GM15510 (cell line): Measurements from ENCODE around the gene CYB5B.

ENCODE experiments used
- POLR2A ChIP-seq: IDR thresholded peaks from 3 replicates; pipeline ENCODE4 v1.6.1; 2011; ENCODE audit warnings: borderline replicate concordance; ENCODE audit not compliant: insufficient read length; ENCODE audit errors: extremely low read depth

Gene CYB5B

GRCh38 chr16:69424053-69424934 is at the start of gene CYB5B:
Gene CYB5B, plus strand, starts transcription at chr16:69424619. Its CDS starts 65 bp downstream, at chr16:69424684.
- peak; percentile 83 for TF ChIP-seq POLR2A

DNA sequence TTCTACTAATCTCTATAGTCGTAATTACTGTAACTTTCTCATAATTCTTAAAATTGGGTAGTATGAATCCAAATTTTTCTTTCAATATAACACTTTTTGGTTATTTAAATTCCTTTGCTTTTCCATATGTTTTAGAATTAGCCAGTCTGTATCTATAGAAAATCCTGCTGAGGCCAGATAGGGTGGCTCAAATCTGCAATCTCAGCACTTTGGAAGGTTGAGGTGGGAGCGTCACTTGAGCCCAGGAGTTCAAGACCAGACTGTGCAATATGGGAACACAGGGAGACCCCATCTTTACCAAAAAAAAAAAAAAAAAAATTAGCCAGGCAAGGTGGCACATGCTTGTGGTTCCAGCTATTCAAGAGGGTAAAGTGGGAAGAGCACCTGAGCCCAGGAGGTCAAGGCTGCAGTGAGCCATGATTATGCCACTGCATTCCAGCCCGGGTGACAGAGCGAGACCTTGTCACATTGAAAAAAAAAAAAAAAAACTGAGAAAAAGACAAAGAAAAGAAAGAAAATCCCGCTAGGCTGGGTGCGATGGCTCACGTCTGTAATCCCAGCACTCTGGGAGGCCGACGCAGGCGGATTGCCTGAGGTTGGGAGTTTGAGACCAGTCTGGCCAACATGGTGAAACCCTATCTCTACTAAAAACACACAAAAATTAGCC is 47.9 kb upstream of the CYB5B start:
- no peak for TF ChIP-seq POLR2A

- no peak for TF ChIP-seq POLR2A
Observed at GRCh38 chr16:69378036-69378435, 46.4 kb upstream of the CYB5B start.

- no peak for TF ChIP-seq POLR2A
Observed at GRCh38 chr16:69378760-69379159, 45.7 kb upstream of the CYB5B start.

DNA sequence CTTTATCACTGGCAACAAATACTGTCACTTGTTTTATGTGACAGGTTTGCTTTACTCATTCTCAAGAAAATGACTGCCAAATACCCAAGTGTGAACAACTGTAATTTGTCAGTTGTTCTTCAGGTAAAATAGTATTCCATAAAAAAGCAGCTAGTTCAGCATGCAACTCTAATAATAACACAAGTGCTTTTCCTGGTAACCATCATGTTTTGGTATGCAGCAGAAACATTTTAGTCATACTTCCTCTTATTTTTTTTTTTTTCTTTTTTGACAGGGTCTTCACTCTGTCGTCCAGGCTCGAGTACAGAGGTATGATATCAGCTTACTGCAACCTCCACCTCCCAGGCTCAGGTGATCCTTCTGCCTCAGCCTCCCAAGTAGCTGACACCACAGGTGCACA is 43.2 kb upstream of the CYB5B start:
- no peak for TF ChIP-seq POLR2A

DNA sequence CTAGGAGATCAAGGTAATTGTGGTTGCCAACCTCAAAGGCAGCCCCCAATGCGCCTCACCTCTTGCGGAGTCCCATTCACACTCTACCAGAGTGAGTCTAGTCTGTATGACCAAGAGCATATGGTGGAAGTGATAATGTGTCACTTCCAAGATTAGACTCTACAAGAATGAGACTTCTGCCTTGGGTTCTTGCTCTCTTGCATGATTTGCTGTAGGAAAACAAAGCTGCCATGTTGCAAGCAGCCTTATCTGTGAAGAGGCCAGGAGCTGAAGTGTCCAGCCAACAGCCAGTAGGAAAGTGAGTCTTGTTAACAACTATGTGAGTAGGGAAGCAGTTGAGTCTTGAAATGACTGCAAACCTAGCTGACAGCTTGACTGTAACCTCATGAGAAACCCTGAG is 42.0 kb upstream of the CYB5B start:
- no peak for TF ChIP-seq POLR2A

GRCh38 chr16:69384974-69385373 is 39.4 kb upstream of the CYB5B start:
- no peak for TF ChIP-seq POLR2A

DNA sequence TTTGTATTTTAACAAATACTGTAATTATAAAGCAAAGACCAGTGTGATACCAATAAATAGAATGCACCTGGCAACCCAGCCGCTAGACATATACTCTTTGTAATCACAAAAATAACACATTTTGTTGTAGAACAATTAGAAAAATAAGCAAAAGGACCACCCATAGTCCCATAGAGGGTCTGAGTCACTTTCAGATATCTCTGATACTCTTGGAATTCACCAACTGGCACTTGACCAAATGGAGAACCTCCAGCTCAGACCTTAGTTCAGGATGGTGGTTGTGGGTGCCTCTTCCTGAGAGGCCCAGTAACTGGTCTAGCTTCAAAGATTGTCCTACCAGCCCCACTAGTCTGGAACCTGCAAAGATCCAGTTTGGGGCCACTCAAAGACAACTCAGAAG is 37.8 kb upstream of the CYB5B start:
- no peak for TF ChIP-seq POLR2A

DNA sequence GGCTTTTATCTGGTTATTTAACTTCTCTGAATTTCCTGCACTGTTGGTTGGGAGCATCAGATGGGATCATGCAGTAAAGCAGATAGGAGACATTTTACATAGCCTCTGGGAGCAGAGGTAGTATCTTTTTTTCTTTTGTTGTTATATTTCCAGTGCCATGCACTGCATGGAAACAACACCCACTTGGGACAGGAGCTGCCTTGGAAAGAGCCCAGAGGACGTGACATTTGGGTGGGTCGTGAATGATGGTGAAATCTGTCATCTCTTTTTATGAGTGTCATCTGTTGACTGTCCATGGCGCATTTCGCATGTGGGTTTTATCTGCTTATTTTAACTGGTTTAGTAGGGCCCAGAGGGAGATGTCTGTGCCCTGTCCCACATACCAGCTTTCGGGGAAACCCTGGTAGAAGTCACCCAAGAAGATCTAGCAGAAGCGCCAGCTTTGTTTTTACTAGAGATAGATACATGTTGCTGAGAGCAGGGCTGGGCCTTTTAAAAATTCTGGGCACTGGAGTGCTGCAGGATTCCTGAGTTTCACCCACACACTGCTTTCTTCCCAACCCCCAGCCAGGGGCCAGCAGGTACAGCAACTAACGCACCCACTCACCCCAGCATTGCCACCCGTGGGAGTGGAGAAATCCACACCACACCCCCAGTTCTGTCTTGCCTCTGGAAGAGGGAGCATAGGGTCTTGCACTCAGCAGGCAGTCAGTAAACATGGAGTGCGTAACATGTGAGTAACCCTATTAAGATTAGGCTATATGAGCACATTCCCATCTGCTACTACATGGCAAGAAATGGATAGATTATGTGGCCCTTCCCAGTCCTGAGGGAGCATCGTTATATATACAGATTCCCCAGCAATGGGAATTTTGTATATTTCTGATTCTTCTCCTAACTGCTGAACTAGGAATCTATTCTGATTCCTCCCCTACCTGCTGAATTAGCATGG is 30.2 kb upstream of the CYB5B start:
- no peak for TF ChIP-seq POLR2A

- TF ChIP-seq POLR2A, result no peak
Observed at GRCh38 chr16:69395859-69396186, 28.6 kb upstream of the CYB5B start.

- no peak for TF ChIP-seq POLR2A
Observed at GRCh38 chr16:69396187-69397061, 28.0 kb upstream of the CYB5B start.

GRCh38 chr16:69397821-69398521 is 26.4 kb upstream of the CYB5B start:
- TF ChIP-seq POLR2A, result no peak

DNA sequence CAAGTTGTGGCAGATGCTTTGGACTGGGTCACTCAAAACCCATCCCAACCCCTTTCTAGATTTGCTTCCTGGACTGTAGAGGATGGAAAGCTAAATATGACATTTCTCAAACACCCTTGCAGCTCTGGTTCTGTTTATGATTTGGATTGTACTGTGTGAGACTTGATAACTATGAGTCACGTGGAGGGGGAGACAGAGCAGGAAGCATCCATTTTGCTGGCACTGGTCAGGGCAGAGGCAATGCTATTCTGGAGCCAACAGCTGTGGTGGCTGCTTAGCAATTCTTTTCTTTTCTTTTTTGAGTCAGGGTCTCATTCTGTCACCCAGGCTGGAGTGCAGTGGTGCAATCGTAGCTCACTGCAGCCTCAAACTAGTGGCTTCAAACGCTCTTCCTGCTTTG is 25.1 kb upstream of the CYB5B start:
- no peak for TF ChIP-seq POLR2A
